GM21737 (cell line): ENCODE measurements around the gene SLC8B1.

Experiments used
- ATAC-seq: cut with Tn5 transposase; IDR thresholded peaks from one replicate; pipeline ENCODE4 v1.9.1; 2021; ENCODE audit warnings: mild to moderate bottlenecking, moderate library complexity; ENCODE audit not compliant: unreplicated experiment

SLC8B1 gene

DNA sequence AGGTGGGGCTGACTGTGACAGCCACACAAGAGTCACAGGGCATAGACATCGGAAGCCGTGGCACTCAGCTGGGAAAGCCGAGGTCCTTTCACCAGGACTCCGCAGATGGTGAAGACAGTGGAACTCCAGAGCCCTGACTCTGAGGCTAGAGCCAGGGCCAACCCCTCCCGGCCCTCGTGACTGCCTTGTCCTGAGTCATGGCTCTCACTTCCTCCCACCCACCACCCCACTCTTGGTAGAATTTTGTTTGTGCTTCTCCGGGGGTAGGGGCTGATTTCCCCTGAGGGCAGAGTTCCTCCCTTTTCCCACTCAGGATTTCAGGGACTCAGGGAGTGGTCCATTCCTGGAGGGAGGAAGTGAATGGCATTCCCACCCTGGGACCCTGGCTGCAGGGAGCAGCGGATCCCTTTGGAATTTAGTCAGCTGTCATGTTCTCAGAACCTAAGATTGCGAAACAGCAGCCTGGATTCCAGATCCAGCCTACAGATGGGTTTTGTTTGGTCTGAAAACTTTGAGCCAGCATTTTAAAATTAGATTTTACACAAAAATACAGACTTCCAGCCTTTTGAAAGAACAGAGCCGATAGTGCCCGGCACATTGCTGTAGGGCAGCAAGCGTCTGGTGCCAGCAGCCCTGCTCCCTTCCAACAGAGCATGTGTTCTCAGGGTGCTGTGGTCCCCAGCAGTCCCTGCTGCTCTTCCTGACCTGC lies 62.9 kb downstream of the SLC8B1 start:
- no peak for ATAC-seq

DNA sequence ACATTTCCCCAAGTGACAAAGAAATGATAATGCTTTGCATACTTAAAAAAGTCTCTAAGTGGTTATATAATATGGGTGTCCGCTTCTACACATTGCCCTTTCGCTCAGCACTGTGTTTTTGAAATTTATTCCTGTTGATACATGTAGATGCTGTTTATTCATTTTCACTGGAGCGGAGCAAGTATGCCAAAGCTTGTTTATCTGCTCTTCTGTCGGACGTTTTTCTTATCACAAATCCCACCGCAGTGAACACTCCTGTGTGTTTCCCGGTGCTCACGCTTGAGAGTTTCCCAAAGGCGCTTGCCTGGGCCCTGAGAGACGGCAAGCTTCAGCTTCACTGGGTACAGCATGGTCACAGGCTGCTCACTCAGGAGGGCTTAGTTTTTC lies 63.5 kb downstream of the SLC8B1 start:
- no peak for ATAC-seq

DNA sequence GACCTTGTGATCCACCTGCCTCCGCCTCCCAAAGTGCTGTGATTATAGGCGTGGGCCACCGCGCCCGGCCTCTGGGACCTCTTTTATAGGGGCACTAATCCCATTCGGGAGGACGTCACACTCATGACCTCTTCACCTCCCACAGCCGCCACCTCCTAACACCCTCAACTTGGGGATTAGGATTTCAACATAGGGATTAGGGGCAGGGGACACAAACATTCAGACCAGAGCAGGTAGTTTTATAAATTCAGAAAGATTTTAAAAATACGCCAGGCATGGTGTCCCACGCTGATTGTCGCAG lies 64.2 kb downstream of the SLC8B1 start:
- no peak for ATAC-seq

DNA sequence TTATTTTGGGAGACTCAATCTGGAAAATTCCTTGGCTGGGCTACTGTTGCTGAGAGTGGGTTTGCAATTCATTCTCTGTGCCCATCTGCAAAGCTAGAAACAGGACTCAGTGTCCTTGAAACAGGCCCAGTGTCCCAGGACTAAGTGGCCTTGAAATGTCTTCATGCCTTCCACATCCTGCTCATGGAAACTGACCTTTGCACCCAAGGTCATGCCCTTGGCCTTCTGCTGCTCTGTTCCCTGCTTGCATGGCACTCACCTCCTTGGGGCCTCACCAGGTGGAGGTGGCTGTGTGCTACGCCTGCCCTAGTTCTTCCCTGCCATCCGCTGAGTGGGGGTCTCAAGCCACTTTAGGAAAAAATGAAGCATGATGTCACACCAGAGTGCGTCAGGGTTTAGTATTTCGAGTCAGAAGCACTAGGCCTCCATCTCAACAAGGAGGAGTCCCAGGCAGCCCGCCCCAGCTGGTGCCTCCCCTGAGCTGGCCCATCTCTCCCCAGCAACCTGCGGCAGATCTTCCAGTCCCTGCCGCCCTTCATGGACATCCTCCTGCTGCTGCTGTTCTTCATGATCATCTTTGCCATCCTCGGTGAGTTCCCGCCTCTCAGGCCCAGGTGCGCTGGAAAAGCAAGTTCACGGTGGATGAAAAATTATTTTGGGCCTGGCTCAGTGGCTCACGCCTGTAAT lies 65.5 kb downstream of the SLC8B1 start:
- ATAC-seq = no peak

DNA sequence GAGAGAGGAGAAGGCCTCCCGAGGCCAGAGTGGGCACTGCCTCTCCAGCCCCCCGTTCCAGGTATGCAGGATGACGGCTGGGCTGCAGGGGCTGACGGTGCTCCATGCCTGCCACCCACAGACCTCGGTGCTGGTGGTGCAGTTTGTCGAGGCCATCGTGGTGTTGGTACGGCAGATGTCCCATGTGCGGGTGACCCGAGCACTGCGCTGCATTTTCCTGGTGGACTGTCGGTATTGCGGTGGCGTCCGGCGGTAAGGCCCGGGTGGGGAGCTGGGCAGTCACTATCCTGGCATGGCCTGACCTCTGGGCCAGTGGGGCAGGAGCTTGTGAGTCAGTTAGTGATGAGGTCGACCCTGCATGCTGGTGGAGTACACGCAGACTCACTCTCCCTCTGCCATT lies 66.3 kb downstream of the SLC8B1 start:
- no peak for ATAC-seq

DNA sequence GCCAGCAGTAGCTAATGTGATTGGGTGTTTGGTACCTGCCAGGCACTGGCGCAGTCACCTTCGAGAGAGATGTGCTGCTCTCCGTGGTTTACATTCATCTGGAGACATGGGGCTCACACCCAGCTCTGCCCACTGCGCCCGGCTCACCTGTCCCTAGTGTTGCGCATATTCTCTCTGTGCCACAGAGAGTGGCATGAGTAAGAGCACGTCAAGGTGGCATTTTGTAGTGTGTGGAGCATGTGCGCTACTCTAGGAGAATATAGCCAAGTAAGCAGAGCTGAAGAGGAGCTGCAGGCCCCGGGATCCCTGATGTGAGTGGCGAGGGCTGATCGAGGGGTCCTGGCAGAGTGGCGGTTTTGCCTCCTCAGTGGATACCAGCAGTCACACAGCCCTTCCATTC lies 66.8 kb downstream of the SLC8B1 start:
- ATAC-seq = no peak

DNA sequence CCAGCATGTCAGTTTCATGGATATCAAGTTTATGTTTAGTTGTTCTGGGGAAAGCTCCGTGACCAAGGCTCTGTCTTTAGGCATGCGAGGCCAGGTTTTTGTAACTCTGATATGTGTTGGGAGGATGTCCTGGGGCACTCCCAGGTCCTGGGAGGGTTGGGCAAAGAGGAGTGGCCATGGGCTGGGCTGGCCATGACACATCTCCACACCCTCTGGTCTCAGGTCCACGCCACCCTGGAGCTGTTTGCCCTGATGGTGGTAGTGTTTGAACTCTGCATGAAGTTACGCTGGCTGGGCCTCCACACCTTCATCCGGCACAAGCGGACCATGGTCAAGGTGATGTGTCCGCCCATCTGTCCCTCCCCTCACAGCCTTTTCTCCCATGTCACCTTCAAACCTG lies 67.3 kb downstream of the SLC8B1 start:
- ATAC-seq = no peak

DNA sequence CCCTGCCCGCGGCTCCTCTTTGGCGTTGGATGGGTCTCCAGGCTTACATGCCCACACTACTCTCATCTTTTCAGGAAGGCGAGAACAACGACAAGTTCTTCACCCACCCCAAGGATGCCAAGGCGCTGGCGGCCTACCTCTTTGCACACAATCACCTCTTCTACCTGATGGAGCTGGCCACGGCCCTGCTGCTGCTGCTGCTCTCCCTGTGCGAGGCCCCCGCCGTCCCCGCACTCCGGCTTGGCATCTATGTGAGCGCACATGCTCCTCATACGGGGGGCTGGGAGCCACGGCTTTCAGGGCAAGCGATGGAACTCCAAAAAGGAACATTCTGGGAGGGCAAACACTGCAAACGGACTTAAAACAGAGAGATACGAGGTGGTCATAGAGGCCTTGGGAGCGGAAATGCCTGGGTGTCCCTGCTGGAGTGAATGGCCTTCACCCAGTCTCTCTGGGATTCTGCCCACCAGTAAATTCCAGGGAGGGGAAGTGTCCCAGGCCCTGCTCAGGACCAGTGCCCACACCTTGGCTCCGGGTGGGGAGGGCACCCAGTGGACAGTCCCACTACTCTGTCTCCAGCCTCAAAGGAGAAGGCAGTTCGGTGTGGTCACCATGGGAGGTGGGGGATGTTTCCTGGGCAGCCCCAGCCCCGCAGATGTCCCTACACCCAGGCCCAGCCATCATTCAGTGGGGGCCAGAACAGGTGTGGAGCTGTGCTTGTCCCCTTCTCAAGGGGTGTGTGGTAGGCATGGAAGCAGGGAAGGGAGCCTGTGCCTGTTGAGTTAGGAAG lies 68.6 kb downstream of the SLC8B1 start:
- no peak for ATAC-seq

DNA sequence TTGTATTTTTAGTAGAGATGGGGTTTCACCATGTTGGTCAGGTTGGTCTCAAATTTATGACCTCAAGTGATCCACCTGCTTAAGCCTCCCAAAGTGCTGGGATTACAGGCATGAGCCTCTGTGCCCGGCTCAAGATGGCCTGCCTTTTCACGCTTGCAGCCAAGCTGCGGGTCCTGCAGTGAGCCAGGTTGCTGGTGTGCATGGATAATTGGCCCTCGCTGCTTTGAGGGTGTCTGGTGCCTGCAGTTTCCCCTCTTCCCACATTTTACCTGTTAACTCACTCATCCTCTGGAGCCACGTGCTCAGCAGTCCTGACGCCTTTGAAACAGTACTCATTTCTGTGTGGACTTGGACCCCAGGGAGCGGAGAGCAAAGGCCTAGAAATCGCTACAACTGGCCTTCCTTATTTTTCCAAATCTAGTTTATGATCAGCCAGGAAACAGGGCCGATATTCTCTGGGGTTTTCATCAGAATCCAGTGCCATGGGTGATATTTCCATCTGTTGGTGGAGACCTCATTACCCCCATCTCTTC lies 71.4 kb downstream of the SLC8B1 start:
- no peak for ATAC-seq

DNA sequence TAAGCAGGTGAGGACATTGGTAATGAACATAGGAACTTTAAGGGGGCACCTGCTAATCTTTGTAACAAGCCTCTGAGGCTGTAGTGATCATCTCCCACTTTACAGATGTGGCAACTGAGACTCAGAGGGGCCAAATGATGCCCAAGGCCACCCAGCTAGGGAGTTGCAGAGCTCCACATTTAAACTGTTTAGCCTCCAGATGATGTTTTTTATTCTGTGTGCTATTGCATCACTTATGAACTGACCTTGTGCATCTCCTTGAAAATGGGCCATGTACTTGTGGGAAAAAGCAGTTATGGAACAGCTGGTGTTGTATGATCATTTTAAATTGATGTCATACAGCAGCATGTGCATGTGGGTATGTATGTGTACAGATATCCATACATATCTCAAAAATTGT lies 72.2 kb downstream of the SLC8B1 start:
- ATAC-seq = no peak

DNA sequence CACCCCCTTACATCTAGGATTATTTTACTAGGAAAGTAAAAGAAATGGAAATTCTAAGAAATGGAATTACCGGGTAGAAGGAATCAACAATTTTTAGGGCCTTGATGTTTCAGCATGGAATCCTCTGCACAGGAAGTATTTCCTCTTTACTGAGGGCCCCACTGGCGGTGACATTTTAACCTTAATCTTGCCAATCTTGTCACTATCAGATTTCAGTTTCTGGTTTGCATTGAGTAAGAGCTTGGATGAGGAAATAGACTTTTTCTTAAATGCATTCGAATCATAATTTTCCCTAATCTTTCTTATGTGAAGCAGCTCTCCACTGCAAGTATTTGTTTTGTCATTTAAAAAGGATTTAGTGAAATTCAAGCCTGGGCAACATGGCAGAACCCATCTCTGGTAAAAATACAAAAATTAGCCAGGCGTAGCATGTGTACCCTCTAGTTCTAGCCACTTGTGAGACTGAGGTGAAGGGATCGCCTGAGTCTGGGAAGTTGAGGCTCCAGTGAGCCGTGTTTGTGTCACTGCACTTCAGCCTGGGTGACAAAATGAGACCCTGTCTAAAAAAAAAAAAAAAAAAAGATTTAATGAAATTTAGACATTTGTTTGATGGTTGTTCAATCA lies 73.0 kb downstream of the SLC8B1 start:
- ATAC-seq = no peak

DNA sequence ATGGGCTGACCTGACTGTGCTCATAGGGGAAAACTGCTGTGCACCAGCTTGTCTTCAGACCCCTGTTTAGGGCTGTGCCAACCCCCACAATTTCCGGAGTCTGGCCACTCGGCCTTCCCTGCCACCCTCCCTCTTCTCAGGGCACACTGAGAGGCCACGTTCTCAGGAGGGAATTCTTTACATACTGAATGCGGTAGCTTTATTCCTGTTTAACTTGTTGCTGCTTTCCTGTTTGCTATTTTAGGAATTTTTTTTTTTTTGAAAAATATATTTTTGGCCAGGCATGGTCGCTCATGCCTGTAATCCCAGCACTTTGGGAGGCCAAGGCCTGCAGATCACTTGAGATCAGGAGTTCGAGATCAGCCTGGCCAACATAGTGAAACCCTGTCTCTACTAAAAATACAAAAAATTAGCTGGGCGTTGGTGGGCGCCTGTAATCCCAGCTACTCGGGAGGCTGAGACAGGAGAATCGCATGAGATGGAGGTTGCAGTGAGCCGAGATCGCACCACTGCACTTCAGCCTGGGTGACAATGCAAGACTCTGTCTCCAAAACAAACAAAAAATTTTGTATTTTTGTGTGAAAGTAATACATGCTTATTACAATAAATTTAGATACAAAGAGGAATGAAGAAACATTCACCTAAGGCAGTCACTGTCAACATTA lies 74.1 kb downstream of the SLC8B1 start:
- no peak for ATAC-seq

DNA sequence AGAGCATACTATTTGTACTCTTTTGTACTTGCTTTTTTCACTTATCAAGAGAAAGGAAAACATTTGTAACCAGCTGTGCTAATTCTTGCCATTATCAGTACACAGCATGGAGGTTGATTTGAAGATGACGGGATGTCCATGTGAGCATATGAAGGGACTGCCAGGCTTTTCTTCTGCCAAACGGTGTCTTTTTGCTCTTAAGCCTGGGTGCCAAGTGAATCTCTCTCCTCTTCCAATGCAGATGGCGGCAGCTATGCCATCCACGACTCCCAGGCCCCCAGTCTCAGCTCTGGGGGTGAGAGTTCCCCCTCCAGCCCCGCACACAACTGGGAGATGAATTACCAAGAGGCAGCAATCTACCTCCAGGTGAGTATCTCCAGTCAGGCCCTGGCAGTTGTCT lies 74.8 kb downstream of the SLC8B1 start:
- ATAC-seq = no peak

DNA sequence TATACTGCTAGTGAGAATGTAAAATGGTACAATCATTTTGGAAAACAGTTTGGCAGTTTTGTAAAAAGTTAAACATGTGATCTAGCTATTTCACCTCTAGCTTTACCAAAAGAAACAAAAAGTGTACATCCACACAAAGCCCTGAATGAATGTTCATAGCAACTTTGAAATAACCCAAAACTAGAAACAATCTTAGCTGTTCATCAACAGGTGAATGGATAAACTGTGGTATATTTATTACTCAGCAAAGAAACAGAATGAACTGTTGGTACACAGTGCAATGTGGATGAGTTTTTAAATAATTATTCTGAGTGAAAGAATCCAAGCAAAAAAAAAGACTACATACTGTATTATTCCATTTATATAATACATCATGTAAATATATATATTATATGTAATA lies 77.3 kb downstream of the SLC8B1 start:
- no peak for ATAC-seq

DNA sequence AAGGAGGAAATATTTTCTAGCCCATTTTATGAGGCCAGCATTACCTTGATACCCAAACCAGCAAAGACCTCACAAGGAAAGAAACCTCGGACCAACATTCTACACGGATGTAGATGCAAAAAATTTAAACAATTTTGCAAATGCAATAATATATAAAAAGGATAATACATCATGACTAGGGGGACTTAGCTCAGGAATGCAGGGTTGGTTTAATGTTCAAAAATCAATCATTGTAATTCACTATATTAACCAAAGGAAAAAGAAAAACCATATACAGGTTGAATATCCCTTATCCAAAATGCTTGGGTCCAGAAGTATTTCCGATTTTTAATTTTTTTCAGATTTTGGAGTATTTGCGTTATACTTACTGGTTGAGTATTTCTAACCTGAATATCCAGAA lies 80.6 kb downstream of the SLC8B1 start:
- no peak for ATAC-seq

DNA sequence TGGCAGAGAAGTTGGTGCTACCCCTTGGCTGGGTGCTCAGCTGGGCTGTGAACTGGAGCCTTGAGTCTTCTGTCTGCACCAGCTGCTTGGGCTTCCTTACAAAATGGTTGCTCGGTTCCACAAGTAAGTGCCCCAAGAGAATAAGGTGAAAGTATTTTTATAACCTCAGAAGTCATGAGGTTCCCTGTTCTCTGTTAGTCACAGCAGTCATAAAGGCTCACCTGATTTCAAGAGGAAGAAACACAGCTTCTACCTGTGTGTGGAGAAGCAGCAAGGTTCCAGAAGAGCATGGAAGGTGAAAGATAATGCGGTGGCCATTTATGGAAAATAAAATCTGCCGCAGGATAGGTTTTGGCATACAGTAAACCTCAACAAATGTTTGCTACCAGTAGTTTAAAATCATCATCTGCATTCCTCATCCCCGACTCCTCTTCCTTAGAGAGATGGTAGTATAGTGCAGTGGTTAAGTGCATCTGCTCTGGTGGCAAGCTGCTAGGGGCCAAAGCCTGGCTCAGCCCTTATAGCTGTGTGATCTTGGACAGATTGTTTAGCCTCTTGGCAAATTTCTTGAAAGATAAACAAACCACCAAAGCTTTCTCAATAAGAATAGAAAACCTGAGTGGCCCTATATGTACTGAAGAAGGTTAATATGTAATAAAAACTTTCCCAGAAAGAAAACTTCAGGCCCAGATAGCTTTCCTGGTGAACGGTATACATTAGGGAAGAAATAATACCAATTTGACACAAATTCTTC lies 81.2 kb downstream of the SLC8B1 start:
- no peak for ATAC-seq

DNA sequence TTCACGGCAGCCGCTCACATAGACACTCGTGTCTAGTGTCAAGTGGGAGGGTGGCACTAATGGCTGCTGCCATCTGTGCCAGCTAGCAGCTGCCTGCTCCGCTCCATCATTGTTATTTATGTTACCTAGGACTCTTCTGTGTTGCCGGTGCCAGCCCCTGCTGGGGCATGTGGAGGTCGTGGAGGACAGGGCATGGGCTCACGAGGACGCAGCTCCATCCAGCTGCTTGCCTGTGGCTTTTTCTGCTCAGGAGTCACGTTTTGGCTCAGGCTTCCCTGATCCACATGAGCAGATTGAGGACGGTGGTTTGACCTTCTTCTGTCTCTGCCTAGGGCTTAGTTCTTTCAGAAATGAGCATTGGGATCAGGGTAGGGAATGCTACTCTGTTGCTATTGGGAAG lies 82.4 kb downstream of the SLC8B1 start:
- no peak for ATAC-seq

DNA sequence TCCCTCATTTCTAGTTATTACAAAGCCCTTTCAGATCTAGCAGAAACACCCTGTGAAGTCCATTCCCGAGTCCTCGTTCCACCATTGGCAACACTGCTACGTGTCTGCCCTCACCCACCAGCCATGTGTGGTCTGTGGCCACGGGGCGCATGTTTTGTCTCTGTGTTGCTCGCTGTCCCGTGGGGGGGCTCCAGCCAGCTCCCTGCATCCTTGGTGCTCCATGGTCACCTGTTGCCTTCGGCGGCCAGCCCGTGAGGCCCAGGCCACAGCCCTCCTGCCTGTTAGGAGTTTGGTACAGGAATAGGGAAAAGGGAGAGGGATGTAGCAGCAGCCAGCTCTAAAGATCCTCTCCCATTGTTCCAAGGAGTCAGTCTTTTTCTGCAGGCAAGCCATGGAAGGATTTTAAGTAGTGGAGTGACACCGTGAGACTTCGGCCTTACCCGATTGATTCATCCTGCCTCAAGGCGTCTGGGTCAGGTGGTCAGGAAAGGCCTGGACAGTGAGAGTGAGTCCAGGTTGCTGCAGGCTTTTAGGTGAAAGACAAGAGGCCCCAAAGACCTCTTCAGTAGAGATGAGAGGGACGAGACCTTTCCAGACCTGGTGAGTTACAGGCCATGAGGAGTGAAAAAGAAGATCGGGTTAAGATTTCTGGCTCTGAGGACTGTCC lies 83.4 kb downstream of the SLC8B1 start:
- ATAC-seq = no peak

DNA sequence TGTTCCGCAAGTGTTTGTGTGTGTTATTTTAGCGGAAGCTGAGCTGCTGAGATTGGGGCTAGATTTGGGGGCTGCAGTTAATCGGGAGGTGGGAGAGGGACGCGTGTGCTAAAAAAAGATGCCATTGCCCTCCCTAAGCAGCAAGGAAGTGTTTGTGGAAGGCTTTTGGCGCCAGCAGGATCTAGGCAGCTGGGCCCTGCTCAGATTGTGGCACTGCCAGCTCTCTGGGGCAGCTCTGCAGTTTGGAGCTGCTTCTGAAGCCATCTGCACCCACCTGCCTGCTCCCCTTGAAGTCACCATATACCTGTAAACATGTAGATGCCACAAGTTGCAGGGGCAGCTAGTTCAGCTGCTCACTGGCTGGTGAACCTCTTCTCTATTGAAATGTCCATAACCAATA lies 84.9 kb downstream of the SLC8B1 start:
- ATAC-seq = no peak

DNA sequence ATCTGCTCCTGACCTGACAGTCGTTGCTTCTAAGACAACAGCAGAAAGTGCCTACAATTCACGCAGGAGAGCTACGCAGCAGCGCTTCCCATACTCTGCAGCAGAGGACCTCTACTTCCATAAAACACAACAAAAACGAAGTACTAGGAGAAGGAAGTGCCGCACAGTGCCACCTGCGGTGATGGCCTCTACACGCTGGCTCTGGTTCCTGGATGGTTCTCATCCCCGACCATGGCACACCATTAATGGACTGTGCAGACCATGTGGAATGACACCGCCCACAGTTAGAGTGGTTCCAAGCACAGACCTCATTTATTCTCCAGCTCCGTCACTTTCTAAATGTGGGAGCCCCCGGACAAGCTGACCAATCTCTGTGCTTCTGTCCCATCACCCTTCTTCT lies 85.4 kb downstream of the SLC8B1 start:
- no peak for ATAC-seq
